Common myeloid progenitor, CD34-positive (primary cell): ENCODE results near the gene NTF3.

Experiments
- CTCF ChIA-PET: fragments of 350-600 bp; sonication (Branson Sonifier 250); formaldehyde crosslinking; loops from one replicate; lab custom pipeline; 2021; ENCODE audit warnings: antibody characterized with exemption; lab: Charles Lee
- POLR2A ChIA-PET: fragments of 350-600 bp; sonication (Branson Sonifier 250); formaldehyde crosslinking; loops from one replicate; lab custom pipeline; 2021; ENCODE audit warnings: antibody characterized with exemption; lab: Charles Lee
- DNase-seq, 3 donors: peaks; one replicate each; pipeline versions ENCODE4 v3.0.0 to v3.0.0-alpha.2; 2013
- H3K27ac ChIP-seq, 2 experiments: 1 replicate in 1 of 2; 2 replicates in 1 of 2; pipeline ENCODE4 v1.7.0; 2013; ENCODE audit warnings: inconsistent platforms in 2 of 2, low read length in 2 of 2, mild to moderate bottlenecking in 2 of 2, low read depth in 1 of 2, moderate library complexity in 1 of 2; ENCODE audit not compliant: severe bottlenecking in 2 of 2, insufficient read depth in 1 of 2, poor library complexity in 1 of 2
- H3K27me3 ChIP-seq, 5 experiments: replicated peaks in 2 of 5; 1 replicate in 3 of 5; 2 replicates in 2 of 5; pipeline versions ENCODE4 v1.6.1 to v1.7.0; 2013; ENCODE audit warnings: low read length in 4 of 5, mild to moderate bottlenecking in 2 of 5, moderate library complexity in 2 of 5, inconsistent platforms in 1 of 5; ENCODE audit not compliant: insufficient read depth in 5 of 5, control insufficient read depth in 4 of 5
- H3K36me3 ChIP-seq, 4 experiments: 1 replicate in 2 of 4; 2 replicates in 2 of 4; pipeline versions ENCODE4 v1.6.1 to v1.7.0; 2013; ENCODE audit warnings: low read length in 3 of 4, control low read depth in 1 of 4, mild to moderate bottlenecking in 1 of 4; ENCODE audit not compliant: control insufficient read depth in 4 of 4, insufficient read depth in 4 of 4
- H3K4me1 ChIP-seq, 4 experiments: 1 replicate in 3 of 4; 2 replicates in 1 of 4; pipeline versions ENCODE4 v1.6.1 to v1.7.1; 2013; ENCODE audit warnings: low read length in 3 of 4, mild to moderate bottlenecking in 3 of 4, control low read depth in 1 of 4, inconsistent platforms in 1 of 4, moderate library complexity in 1 of 4; ENCODE audit not compliant: control insufficient read depth in 4 of 4, insufficient read depth in 4 of 4; ENCODE audit errors: control extremely low read depth in 1 of 4
- H3K4me3 ChIP-seq, 7 experiments: 1 replicate in 4 of 7; 2 replicates in 3 of 7; pipeline versions ENCODE4 v1.5.1 to v1.7.0; 2013; ENCODE audit warnings: mild to moderate bottlenecking in 7 of 7, low read length in 6 of 7, moderate library complexity in 6 of 7, inconsistent platforms in 2 of 7, low read depth in 2 of 7, control low read depth in 1 of 7; ENCODE audit not compliant: insufficient read depth in 4 of 7, control insufficient read depth in 1 of 7; ENCODE audit errors: extremely low read depth in 1 of 7
- H3K9me3 ChIP-seq, 5 experiments: 1 replicate in 4 of 5; 2 replicates in 1 of 5; pipeline versions ENCODE4 v1.6.1 to v1.7.1; 2013; ENCODE audit warnings: low read length in 4 of 5, mild to moderate bottlenecking in 2 of 5, inconsistent platforms in 1 of 5, low read depth in 1 of 5, moderate library complexity in 1 of 5; ENCODE audit not compliant: control insufficient read depth in 4 of 5, insufficient read depth in 2 of 5; ENCODE audit errors: control extremely low read depth in 1 of 5
- WGBS: methylation state at CpG from one replicate; pipeline ENCODE4 v1.1.5; 2013; ENCODE audit not compliant: insufficient coverage; 5-methylcytosine and 5-hydroxymethylcytosine counted together

Gene NTF3

DNA sequence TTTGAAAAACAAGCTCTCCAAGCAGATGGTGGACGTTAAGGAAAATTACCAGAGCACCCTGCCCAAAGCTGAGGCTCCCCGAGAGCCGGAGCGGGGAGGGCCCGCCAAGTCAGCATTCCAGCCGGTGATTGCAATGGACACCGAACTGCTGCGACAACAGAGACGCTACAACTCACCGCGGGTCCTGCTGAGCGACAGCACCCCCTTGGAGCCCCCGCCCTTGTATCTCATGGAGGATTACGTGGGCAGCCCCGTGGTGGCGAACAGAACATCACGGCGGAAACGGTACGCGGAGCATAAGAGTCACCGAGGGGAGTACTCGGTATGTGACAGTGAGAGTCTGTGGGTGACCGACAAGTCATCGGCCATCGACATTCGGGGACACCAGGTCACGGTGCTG is 62.4 kb downstream of the NTF3 start:
- WGBS = 97% methylated on average over 26 of the region's 28 CpGs
- DNase-seq = no peak
- H3K36me3 ChIP-seq = no peaks in the 10 kb centered on the region
- POLR2A ChIA-PET = no interaction called here
- H3K4me3 ChIP-seq = no peak overlapping the region
- CTCF ChIA-PET = no interaction called here
- no peak overlapping the region for H3K27ac ChIP-seq
- peaks cover 0 to 10% (median 0%) of the 10 kb centered on the region in 5 experiments for H3K27me3 ChIP-seq
- no peaks in the 10 kb centered on the region for H3K4me1 ChIP-seq
- no peaks in the 10 kb centered on the region for H3K9me3 ChIP-seq

- ChIA-PET POLR2A (interaction anchor here (0.6 kb wide), 1 partner anchor 1547 kb away, joined by 3 read pairs; no protein-coding TSS in a partner anchor), CTCF (interaction anchor here (1.0 to 1.4 kb wide), 2 partner anchors 11 to 69 kb away, joined by 3 read pairs; no protein-coding TSS in a partner anchor)
- DNase-seq = no peak
- Histone ChIP-seq H3K27ac (no peak overlapping the region), H3K4me3 (no peak overlapping the region), H3K36me3 (no peaks in the 10 kb centered on the region), H3K27me3 (peaks cover 0 to 10% (median 0%) of the 10 kb centered on the region in 5 experiments), H3K4me1 (no peaks in the 10 kb centered on the region), H3K9me3 (no peaks in the 10 kb centered on the region)
- WGBS = 98% methylated on average over 4 of the region's 5 CpGs
These were observed 65.6 kb downstream of the NTF3 start for GRCh38 chr12:5497329-5498053.

- Histone ChIP-seq H3K36me3 (no peaks in the 10 kb centered on the region), H3K9me3 (no peaks in the 10 kb centered on the region), H3K27ac (no peak overlapping the region), H3K4me1 (no peaks in the 10 kb centered on the region), H3K27me3 (peaks cover 0 to 8% (median 0%) of the 10 kb centered on the region in 5 experiments), H3K4me3 (no peak overlapping the region)
- ChIA-PET POLR2A (interaction anchor here (0.6 kb wide), 1 partner anchor 1547 kb away, joined by 3 read pairs; no protein-coding TSS in a partner anchor), CTCF (interaction anchor here (1.0 kb wide), 1 partner anchor 69 kb away, joined by 3 read pairs; no protein-coding TSS in a partner anchor)
- DNase-seq = no peak
- 100% methylated on average over 1 of the region's 3 CpGs for WGBS
These were observed 66.2 kb downstream of the NTF3 start for GRCh38 chr12:5498076-5498475.

DNA sequence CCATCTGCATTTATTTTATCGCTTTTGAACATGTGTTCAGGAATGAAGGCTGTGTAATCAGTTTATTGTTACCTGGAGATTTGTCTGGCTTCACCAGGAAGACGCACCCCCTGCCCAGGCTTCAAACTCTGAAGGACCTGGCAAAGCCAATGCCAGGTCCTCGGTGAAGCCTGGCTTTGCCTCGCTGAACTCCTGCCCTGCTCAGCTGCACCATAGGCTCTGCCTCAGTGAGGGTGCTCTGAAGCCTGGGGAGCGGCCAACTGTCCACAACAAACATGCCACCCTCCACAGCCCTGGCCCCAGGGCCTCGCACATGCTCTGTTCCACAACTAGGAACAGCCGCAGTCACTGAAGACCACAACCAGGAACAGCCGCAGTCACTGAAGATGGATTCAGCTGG is 66.9 kb downstream of the NTF3 start:
- Histone ChIP-seq H3K27me3 (peaks cover 0 to 11% (median 0%) of the 10 kb centered on the region in 5 experiments), H3K4me1 (no peaks in the 10 kb centered on the region), H3K4me3 (no peak overlapping the region), H3K36me3 (no peaks in the 10 kb centered on the region), H3K27ac (no peak overlapping the region), H3K9me3 (no peaks in the 10 kb centered on the region)
- CTCF ChIA-PET = no interaction called here
- WGBS = 100% methylated on average over 6 of the region's 8 CpGs
- POLR2A ChIA-PET = no interaction called here
- no peak for DNase-seq

- ChIA-PET POLR2A (no interaction called here), CTCF (no interaction called here)
- no peaks in the 10 kb centered on the region for H3K4me1 ChIP-seq
- no peak for DNase-seq
- H3K27ac ChIP-seq = no peak overlapping the region
- WGBS = 93% methylated on average over 8 of the region's 9 CpGs
- H3K4me3 ChIP-seq = no peak overlapping the region
- no peaks in the 10 kb centered on the region for H3K36me3 ChIP-seq
- H3K9me3 ChIP-seq = no peaks in the 10 kb centered on the region
- H3K27me3 ChIP-seq = peaks cover 0 to 12% (median 0%) of the 10 kb centered on the region in 5 experiments
These were observed 67.8 kb downstream of the NTF3 start for GRCh38 chr12:5499566-5500330.

GRCh38 chr12:5500331-5500659 is 68.4 kb downstream of the NTF3 start:
- Histone ChIP-seq H3K36me3 (no peaks in the 10 kb centered on the region), H3K9me3 (no peaks in the 10 kb centered on the region), H3K4me1 (no peaks in the 10 kb centered on the region), H3K27me3 (peaks cover 0 to 12% (median 0%) of the 10 kb centered on the region in 5 experiments), H3K27ac (no peak overlapping the region), H3K4me3 (no peak overlapping the region)
- 74% methylated on average over 4 of the region's 7 CpGs for WGBS
- ChIA-PET CTCF (interaction anchor here (1.4 kb wide), 1 partner anchor 11 kb away, joined by 5 read pairs; no protein-coding TSS in a partner anchor), POLR2A (no interaction called here)
- no peak for DNase-seq

DNA sequence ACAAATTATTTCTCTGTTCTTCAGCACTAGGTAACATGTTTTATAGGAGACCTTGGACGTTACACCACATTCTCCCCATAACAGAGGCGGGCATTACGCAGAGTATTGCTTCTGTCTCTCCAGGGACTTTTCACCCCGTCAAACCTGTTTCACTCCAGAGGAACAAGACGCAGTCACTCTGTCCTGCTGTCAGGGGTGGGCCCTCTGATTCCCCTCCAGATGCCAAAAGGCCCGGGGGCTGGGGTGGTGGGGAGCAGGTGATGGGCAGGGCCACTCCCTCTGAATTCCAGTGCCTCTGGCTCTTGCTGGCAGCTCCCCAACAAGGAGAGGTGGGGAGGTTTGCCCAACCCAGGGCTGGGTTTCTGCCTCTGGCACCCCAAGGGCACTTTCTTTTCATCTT is 71.9 kb downstream of the NTF3 start:
- ChIA-PET CTCF (interaction anchor here (1.5 kb wide), 1 partner anchor 7 kb away, joined by 4 read pairs; no protein-coding TSS in a partner anchor), POLR2A (no interaction called here)
- Histone ChIP-seq H3K4me1 (no peaks in the 10 kb centered on the region), H3K36me3 (no peaks in the 10 kb centered on the region), H3K4me3 (no peak overlapping the region), H3K9me3 (no peaks in the 10 kb centered on the region), H3K27ac (no peak overlapping the region), H3K27me3 (peaks cover 0 to 9% (median 0%) of the 10 kb centered on the region in 5 experiments)
- no peak for DNase-seq
- 100% methylated on average over 4 of the region's 6 CpGs for WGBS
